K562 (cell line): ENCODE results near the gene HRH3. TPM values are rescaled to one million over a fixed set of nuclear protein-coding genes. Genes with fewer than 3 reads are reported as not detected.
A peak's percentile ranks its signal among the peaks of the same experiment; 100 is the strongest.

Experiments used
- CCAR2 ChIP-seq: fragments of 200-400 bp; formaldehyde crosslinking; IDR thresholded peaks from 2 replicates; pipeline ENCODE4 v1.6.1; 2017; ENCODE audit warnings: mild to moderate bottlenecking, low read depth, low read length
- CEBPG ChIP-seq, 3 experiments: fragments of 200-800 bp in 1 of 3; sonication (Bioruptor generic) in 1 of 3; sonication (generic) in 1 of 3; formaldehyde crosslinking in 1 of 3; IDR thresholded peaks in 2 of 3; conservative IDR thresholded peaks in 1 of 3; 2 replicates each; pipeline versions ENCODE4 v1.6.1 to v1.8.0; 2016 to 2022; ENCODE audit warnings: missing compliant biosample characterization in 2 of 3, missing genetic modification characterization in 2 of 3, mild to moderate bottlenecking in 1 of 3, missing genetic modification reagents in 1 of 3
- ELF1 ChIP-seq: fragments of 200-800 bp; sonication (Bioruptor generic); IDR thresholded peaks from 2 replicates; pipeline ENCODE4 v1.6.1; 2016; ENCODE audit warnings: missing genetic modification characterization, missing compliant biosample characterization
- GMEB1 ChIP-seq: fragments of 250-450 bp; sonication (Bioruptor Pico); IDR thresholded peaks from 2 replicates; pipeline ENCODE4 v1.4.0; 2020; ENCODE audit warnings: mild to moderate bottlenecking
- HNRNPUL1 ChIP-seq: fragments of 200-400 bp; formaldehyde crosslinking; IDR thresholded peaks from 2 replicates; pipeline ENCODE4 v1.6.1; 2017; ENCODE audit warnings: low read length
- HOXB6 ChIP-seq: fragments of 250-450 bp; sonication (Bioruptor Pico); IDR thresholded peaks from 2 replicates; pipeline ENCODE4 v1.5.1; 2022; ENCODE audit warnings: mild to moderate bottlenecking, borderline replicate concordance
- MAFG ChIP-seq: fragments of 450-650 bp; conservative IDR thresholded peaks from 2 replicates; pipeline ENCODE4 v1.6.1; 2016; ENCODE audit warnings: missing genetic modification characterization, missing compliant biosample characterization
- RFX1 ChIP-seq: fragments of 450-650 bp; IDR thresholded peaks from 2 replicates; pipeline ENCODE4 v1.6.1; 2016; ENCODE audit warnings: mild to moderate bottlenecking, moderate library complexity
- RREB1 ChIP-seq: fragments of 250-450 bp; sonication (Bioruptor Pico); IDR thresholded peaks from 2 replicates; pipeline ENCODE4 v1.4.0; 2020
- ZNF140 ChIP-seq: fragments of 250-450 bp; sonication (Bioruptor Pico); IDR thresholded peaks from 2 replicates; pipeline ENCODE4 v1.8.0; 2021; ENCODE audit warnings: moderate library complexity, mild to moderate bottlenecking, inconsistent platforms
- polyA plus RNA-seq, 8 experiments: library from polyadenylated mRNA; depleted of rRNA in 4 of 8; stranded (reverse) in 5 of 8; unstranded in 3 of 8; fragments of >200 nt; fragmentation: Nextera tagmentation in 2 of 8; fragmentation: Illumina TruSeq in 1 of 8; extraction: Ambion mirVana in 2 of 8; extraction: Trizol in 1 of 8; gene quantifications; 2 replicates each; pipeline versions ENCODE4 v1.2.1 to v1.2.3, GENCODE V29; 2011 to 2014; ENCODE audit warnings: inconsistent platforms in 1 of 8, missing spikeins in 1 of 8
- total RNA-seq, 7 experiments: library from RNA; depleted of rRNA in 6 of 7; stranded (reverse); fragments of >200 nt in 6 of 7; fragmentation: Illumina TruSeq in 2 of 7; extraction: Trizol in 2 of 7; gene quantifications; 2 replicates each; pipeline versions ENCODE4 v1.2.1 to v1.2.3, GENCODE V29; 2011 to 2021; ENCODE audit warnings: low replicate concordance in 1 of 7
- TF ChIP-seq, protein P1 (sequence below): fragments of 250-450 bp; sonication (Bioruptor Pico); IDR thresholded peaks from 2 replicates; pipeline ENCODE4 v1.5.0; 2020; ENCODE audit warnings: mild to moderate bottlenecking, borderline replicate concordance
- TF ChIP-seq, protein P2 (sequence below): fragments of 450-650 bp; IDR thresholded peaks from 2 replicates; pipeline ENCODE4 v1.6.1; 2017; ENCODE audit warnings: antibody characterized with exemption

HRH3 gene
- total and polyA plus RNA-seq, 9 of the 15 experiments (the other 6 are each of a cell fraction or from before 2014, with no cell fraction given) = not detected

GRCh38 chr20:62182469-62183425, 37.3 kb downstream of the HRH3 start, which contains the start of gene MTG2 (continued):
- no peak for TF ChIP-seq HOXB6 (CRISPR knock-in tag)
- TF ChIP-seq HNRNPUL1 = no peak
- TF ChIP-seq ZNF140 (CRISPR knock-in tag) = no peak
- TF ChIP-seq, protein P1, sequence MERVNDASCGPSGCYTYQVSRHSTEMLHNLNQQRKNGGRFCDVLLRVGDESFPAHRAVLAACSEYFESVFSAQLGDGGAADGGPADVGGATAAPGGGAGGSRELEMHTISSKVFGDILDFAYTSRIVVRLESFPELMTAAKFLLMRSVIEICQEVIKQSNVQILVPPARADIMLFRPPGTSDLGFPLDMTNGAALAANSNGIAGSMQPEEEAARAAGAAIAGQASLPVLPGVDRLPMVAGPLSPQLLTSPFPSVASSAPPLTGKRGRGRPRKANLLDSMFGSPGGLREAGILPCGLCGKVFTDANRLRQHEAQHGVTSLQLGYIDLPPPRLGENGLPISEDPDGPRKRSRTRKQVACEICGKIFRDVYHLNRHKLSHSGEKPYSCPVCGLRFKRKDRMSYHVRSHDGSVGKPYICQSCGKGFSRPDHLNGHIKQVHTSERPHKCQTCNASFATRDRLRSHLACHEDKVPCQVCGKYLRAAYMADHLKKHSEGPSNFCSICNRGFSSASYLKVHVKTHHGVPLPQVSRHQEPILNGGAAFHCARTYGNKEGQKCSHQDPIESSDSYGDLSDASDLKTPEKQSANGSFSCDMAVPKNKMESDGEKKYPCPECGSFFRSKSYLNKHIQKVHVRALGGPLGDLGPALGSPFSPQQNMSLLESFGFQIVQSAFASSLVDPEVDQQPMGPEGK (CRISPR knock-in tag) = 0 out of 2 replicates have a peak, but pooled peaks have one; percentile 51
- no peak for TF ChIP-seq RFX1
- no peak for TF ChIP-seq CCAR2
- TF ChIP-seq, protein P2, sequence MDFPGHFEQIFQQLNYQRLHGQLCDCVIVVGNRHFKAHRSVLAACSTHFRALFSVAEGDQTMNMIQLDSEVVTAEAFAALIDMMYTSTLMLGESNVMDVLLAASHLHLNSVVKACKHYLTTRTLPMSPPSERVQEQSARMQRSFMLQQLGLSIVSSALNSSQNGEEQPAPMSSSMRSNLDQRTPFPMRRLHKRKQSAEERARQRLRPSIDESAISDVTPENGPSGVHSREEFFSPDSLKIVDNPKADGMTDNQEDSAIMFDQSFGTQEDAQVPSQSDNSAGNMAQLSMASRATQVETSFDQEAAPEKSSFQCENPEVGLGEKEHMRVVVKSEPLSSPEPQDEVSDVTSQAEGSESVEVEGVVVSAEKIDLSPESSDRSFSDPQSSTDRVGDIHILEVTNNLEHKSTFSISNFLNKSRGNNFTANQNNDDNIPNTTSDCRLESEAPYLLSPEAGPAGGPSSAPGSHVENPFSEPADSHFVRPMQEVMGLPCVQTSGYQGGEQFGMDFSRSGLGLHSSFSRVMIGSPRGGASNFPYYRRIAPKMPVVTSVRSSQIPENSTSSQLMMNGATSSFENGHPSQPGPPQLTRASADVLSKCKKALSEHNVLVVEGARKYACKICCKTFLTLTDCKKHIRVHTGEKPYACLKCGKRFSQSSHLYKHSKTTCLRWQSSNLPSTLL = peak; percentile 88
- TF ChIP-seq ELF1 (tag) = peak; percentile 95
- no peak for TF ChIP-seq GMEB1 (CRISPR knock-in tag)
- TF ChIP-seq RREB1 (CRISPR knock-in tag) = peak; percentile 72; the same call in 1 of the 2 replicates
- no peak for TF ChIP-seq MAFG (tag)
- TF ChIP-seq CEBPG (CRISPR knock-in tag; IDR thresholded peaks at IDR 0.05) = no peak
- TF ChIP-seq CEBPG (tag; conservative IDR thresholded peaks at IDR 0.05 in 1 of 2, IDR thresholded peaks at IDR 0.05 in 1 of 2) = no peak
